HCT116 (cell line): Measurements from ENCODE around the gene PKDCC. TPM values are rescaled to one million over a fixed set of nuclear protein-coding genes. Genes with fewer than 3 reads are reported as not detected.

Source experiments
- ATAC-seq: fragments of 200-7000 bp; cut with Tn5 transposase; 2 replicates; pipeline ENCODE4 v1.9.1; 2020; ENCODE audit warnings: mild to moderate bottlenecking, moderate library complexity
- BruUV-seq: library from RNA; stranded (reverse); fragments of 400-500 nt; replicated peaks from 2 replicates; lab custom pipeline; 2021; lab: Mats Ljungman, UMichigan
- CTCF ChIA-PET: fragments of 300-600 bp; sonication (Branson Sonifier 250); formaldehyde crosslinking; loops from one replicate; lab custom pipeline; 2021; ENCODE audit warnings: antibody characterized with exemption; lab: Charles Lee
- POLR2A ChIA-PET: fragments of 300-600, 350-600 bp; sonication (Branson Sonifier 250); formaldehyde crosslinking; loops from one replicate; lab custom pipeline; 2021; ENCODE audit warnings: antibody characterized with exemption; lab: Charles Lee
- RAD21 ChIA-PET, 2 experiments: fragments of 300-600 bp; sonication (Branson Sonifier 250); formaldehyde crosslinking; loops; one replicate each; lab custom pipeline; 2023; ENCODE audit warnings: low total read pairs in 2 of 2; ENCODE audit not compliant: uncharacterized antibody in 2 of 2, unreplicated experiment in 2 of 2, low non-redundant PET in 1 of 2; lab: Charles Lee
- DNase-seq: peaks from one replicate; pipeline ENCODE4 v3.0.0-alpha.2; 2010; ENCODE audit warnings: low read depth, low spot score
- H2AFZ ChIP-seq: fragments of 200-600 bp; shearing (Covaris generic), sonication (generic); 2 replicates; pipeline ENCODE4 v1.6.1; 2017; ENCODE audit warnings: low read depth, mixed run types, mixed read lengths, antibody characterized with exemption, low read length; ENCODE audit not compliant: poor library complexity, severe bottlenecking
- H3K27ac ChIP-seq: 2 replicates; pipeline ENCODE4 v1.5.1; 2012; ENCODE audit warnings: low read depth, low read length
- H3K27me3 ChIP-seq: fragments of 200-600 bp; sonication (generic); 2 replicates; pipeline ENCODE4 v1.6.1; 2016; ENCODE audit warnings: mixed run types, low read length, mixed read lengths; ENCODE audit not compliant: insufficient read depth
- H3K36me3 ChIP-seq, 2 experiments: fragments of 200-500 bp in 1 of 2; fragments of 200-600 bp in 1 of 2; sonication (Bioruptor generic) in 1 of 2; sonication (generic) in 1 of 2; 2 replicates each; pipeline versions ENCODE4 v1.5.1 to v1.6.1; 2014 to 2016; ENCODE audit warnings: low read length in 2 of 2, inconsistent platforms in 1 of 2, mixed read lengths in 1 of 2, mixed run types in 1 of 2; ENCODE audit not compliant: insufficient read depth in 2 of 2, control insufficient read depth in 1 of 2
- H3K4me1 ChIP-seq, 2 experiments: fragments of 200-600 bp in 1 of 2; sonication (generic) in 1 of 2; 2 replicates each; pipeline versions ENCODE4 v1.5.1 to v1.6.1; 2012 to 2017; ENCODE audit warnings: low read length in 2 of 2, inconsistent platforms in 1 of 2, mild to moderate bottlenecking in 1 of 2, mixed read lengths in 1 of 2, mixed run types in 1 of 2, moderate library complexity in 1 of 2; ENCODE audit not compliant: insufficient read depth in 2 of 2, control insufficient read depth in 1 of 2
- H3K4me2 ChIP-seq: fragments of 200-600 bp; sonication (generic); 2 replicates; pipeline ENCODE4 v1.6.1; 2017; ENCODE audit warnings: mixed run types, low read length, mixed read lengths
- H3K4me3 ChIP-seq, 2 experiments: fragments of 200-600 bp in 1 of 2; sonication (generic) in 1 of 2; replicated peaks in 1 of 2; 2 replicates each; pipeline ENCODE4 v1.5.1; 2011 to 2016; ENCODE audit warnings: low read length in 2 of 2, control low read depth in 1 of 2, low read depth in 1 of 2, mild to moderate bottlenecking in 1 of 2, mixed read lengths in 1 of 2, mixed run types in 1 of 2
- H3K79me2 ChIP-seq: fragments of 200-600 bp; sonication (generic); 2 replicates; pipeline ENCODE4 v1.6.1; 2017; ENCODE audit warnings: mild to moderate bottlenecking, mixed run types, low read length, moderate library complexity, mixed read lengths; ENCODE audit not compliant: insufficient read depth
- H3K9ac ChIP-seq: fragments of 200-600 bp; sonication (generic); 2 replicates; pipeline ENCODE4 v1.6.1; 2016; ENCODE audit warnings: low read length, mixed read lengths
- H3K9me2 ChIP-seq: fragments of 200-600 bp; sonication (generic), shearing (Covaris generic); 2 replicates; pipeline ENCODE4 v1.6.1; 2017; ENCODE audit warnings: mixed run types, mild to moderate bottlenecking, moderate library complexity; ENCODE audit not compliant: insufficient read depth
- H3K9me3 ChIP-seq, 2 experiments: fragments of 200-500 bp in 1 of 2; fragments of 200-600 bp in 1 of 2; sonication (Bioruptor generic) in 1 of 2; sonication (generic) in 1 of 2; 2 replicates each; pipeline ENCODE4 v1.6.1; 2014 to 2017; ENCODE audit warnings: low read length in 2 of 2, mixed read lengths in 2 of 2, inconsistent platforms in 1 of 2, low read depth in 1 of 2, mild to moderate bottlenecking in 1 of 2, mixed run types in 1 of 2, moderate library complexity in 1 of 2; ENCODE audit not compliant: control insufficient read depth in 1 of 2, insufficient read depth in 1 of 2
- H4K20me1 ChIP-seq: fragments of 200-600 bp; sonication (generic), shearing (Covaris generic); 2 replicates; pipeline ENCODE4 v1.6.1; 2017; ENCODE audit warnings: mixed run types, mild to moderate bottlenecking, moderate library complexity; ENCODE audit not compliant: insufficient read depth
- ATF3 ChIP-seq: IDR thresholded peaks from 2 replicates; pipeline ENCODE4 v1.6.1; 2012
- CBX3 ChIP-seq: IDR thresholded peaks from 2 replicates; pipeline ENCODE4 v1.6.1; 2012; ENCODE audit warnings: low read depth
- CEBPB ChIP-seq: IDR thresholded peaks from 2 replicates; pipeline ENCODE4 v1.6.1; 2012; ENCODE audit warnings: low read depth
- CTCF ChIP-seq, 3 experiments: fragments of 200-600 bp in 1 of 3; sonication (generic) in 1 of 3; IDR thresholded peaks in 2 of 3; conservative IDR thresholded peaks in 1 of 3; 2 replicates each; pipeline ENCODE4 v1.5.1; 2012 to 2017; ENCODE audit warnings: low read depth in 2 of 3, low read length in 2 of 3, antibody characterized with exemption in 1 of 3, borderline replicate concordance in 1 of 3, control low read depth in 1 of 3, mild to moderate bottlenecking in 1 of 3, mixed read lengths in 1 of 3, mixed run types in 1 of 3, moderate library complexity in 1 of 3; ENCODE audit not compliant: insufficient read depth in 1 of 3
- EZH2phosphoT487 ChIP-seq: fragments of 200-600 bp; IDR thresholded peaks from 2 replicates; pipeline ENCODE4 v1.6.1; 2018; ENCODE audit warnings: antibody characterized with exemption, borderline replicate concordance
- JUND ChIP-seq: IDR thresholded peaks from 2 replicates; pipeline ENCODE4 v1.6.1; 2012
- MAX ChIP-seq: IDR thresholded peaks from 2 replicates; pipeline ENCODE4 v1.6.1; 2012
- POLR2A ChIP-seq: IDR thresholded peaks from 2 replicates; pipeline ENCODE4 v1.7.0; 2011; ENCODE audit warnings: borderline replicate concordance; ENCODE audit not compliant: insufficient read depth, insufficient read length; ENCODE audit errors: extremely low read depth
- POLR2AphosphoS5 ChIP-seq: IDR thresholded peaks from 2 replicates; pipeline ENCODE4 v1.6.1; 2011; ENCODE audit warnings: mild to moderate bottlenecking, low read depth, low read length, moderate library complexity
- RAD21 ChIP-seq: IDR thresholded peaks from 2 replicates; pipeline ENCODE4 v1.6.1; 2012; ENCODE audit warnings: low read depth, mild to moderate bottlenecking
- REST ChIP-seq: IDR thresholded peaks from 2 replicates; pipeline ENCODE4 v1.6.1; 2012; ENCODE audit warnings: low read depth
- SIN3A ChIP-seq: IDR thresholded peaks from 2 replicates; pipeline ENCODE4 v1.6.1; 2012; ENCODE audit warnings: low read depth
- SRF ChIP-seq: IDR thresholded peaks from 2 replicates; pipeline ENCODE4 v1.6.1; 2012; ENCODE audit warnings: low read depth
- YY1 ChIP-seq: IDR thresholded peaks from 2 replicates; pipeline ENCODE4 v1.6.1; 2011; ENCODE audit warnings: low read length, low read depth, moderate library complexity, mild to moderate bottlenecking; ENCODE audit not compliant: insufficient replicate concordance; ENCODE audit errors: extremely low read depth
- ZBTB33 ChIP-seq: IDR thresholded peaks from 2 replicates; pipeline ENCODE4 v1.6.1; 2011; ENCODE audit warnings: mild to moderate bottlenecking, low read length, moderate library complexity; ENCODE audit not compliant: insufficient replicate concordance; ENCODE audit errors: extremely low read depth
- ZFX ChIP-seq: fragments of 450-650 bp; IDR thresholded peaks from 2 replicates; pipeline ENCODE4 v1.6.1; 2017
- intact Hi-C: fragments of 100-400 bp; cut with micrococcal nuclease; formaldehyde crosslinking; loops from 2 replicates; pipeline ENCODE4 v1.10.0; 2022
- total RNA-seq: library from RNA; stranded (reverse); gene quantifications from one replicate; pipeline ENCODE4 v1.2.1, GENCODE V29; 2021; ENCODE audit not compliant: unreplicated experiment

The PKDCC gene
- total RNA-seq, 1 experiment from 2014 or later: 0.84 TPM

- Histone ChIP-seq H3K9me2 (no peaks in the 10 kb centered on the region), H4K20me1 (no peaks in the 10 kb centered on the region), H3K27ac (no peak overlapping the region), H3K9me3 (no peaks in the 10 kb centered on the region), H3K9ac (no peak overlapping the region), H2AFZ (no peak overlapping the region), H3K27me3 (no peaks in the 10 kb centered on the region), H3K4me3 (no peak overlapping the region), H3K79me2 (no peaks in the 10 kb centered on the region), H3K36me3 (no peaks in the 10 kb centered on the region), H3K4me1 (no peaks in the 10 kb centered on the region), H3K4me2 (no peak overlapping the region)
- intact Hi-C loops: no loop called here
- ChIA-PET CTCF (no interaction called here), RAD21 (no interaction called here), POLR2A (no interaction called here)
- DNase-seq: no peak
- TF ChIP-seq ZBTB33 (no peak), JUND (no peak), MAX (no peak), POLR2AphosphoS5 (no peak), ATF3 (no peak), RAD21 (no peak), CTCF (IDR thresholded peaks at IDR 0.05 in 2 of 3, conservative IDR thresholded peaks at IDR 0.05 in 1 of 3; ENCODE audit: borderline replicate concordance in 1 of 3, insufficient read depth in 1 of 3, low read depth in 2 of 3, low read length in 2 of 3) (no peak), YY1 (no peak), CBX3 (no peak), SIN3A (no peak), EZH2phosphoT487 (no peak), CEBPB (no peak), POLR2A (no peak), REST (no peak), ZFX (no peak), SRF (no peak)
- no TSS peak for BruUV-seq
- no peak for ATAC-seq
Measured at GRCh38 chr2:42008241-42008921, 39.4 kb upstream of the PKDCC start.
